ENCODE results near the gene HAGHL.
"Not testable (repeated sequence)": the region's sequence is repeated elsewhere in the genome, so short reads cannot be mapped to it uniquely, and the experiment has no call there.

The HAGHL gene

DNA sequence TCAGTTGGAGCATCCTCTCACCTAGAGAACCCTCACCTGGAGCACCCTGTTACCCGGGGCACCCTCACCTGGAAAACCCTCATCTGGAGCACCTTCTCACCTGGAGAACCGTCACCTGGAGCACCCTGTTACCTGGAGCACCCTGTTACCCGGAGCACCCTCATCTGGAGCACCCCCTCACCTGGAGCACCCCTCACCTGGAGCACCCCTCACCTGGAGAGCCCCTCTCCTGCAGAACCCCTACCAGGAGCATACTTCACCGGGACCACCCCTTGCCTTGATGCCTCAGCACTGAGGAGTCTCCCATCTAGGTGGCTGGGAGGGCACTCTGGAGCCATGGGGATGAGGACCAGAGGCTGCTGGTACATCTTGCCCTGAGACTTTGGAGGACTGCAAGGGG lies 17.9 kb upstream of the HAGHL start:
- no peak for FAIRE-seq

DNA sequence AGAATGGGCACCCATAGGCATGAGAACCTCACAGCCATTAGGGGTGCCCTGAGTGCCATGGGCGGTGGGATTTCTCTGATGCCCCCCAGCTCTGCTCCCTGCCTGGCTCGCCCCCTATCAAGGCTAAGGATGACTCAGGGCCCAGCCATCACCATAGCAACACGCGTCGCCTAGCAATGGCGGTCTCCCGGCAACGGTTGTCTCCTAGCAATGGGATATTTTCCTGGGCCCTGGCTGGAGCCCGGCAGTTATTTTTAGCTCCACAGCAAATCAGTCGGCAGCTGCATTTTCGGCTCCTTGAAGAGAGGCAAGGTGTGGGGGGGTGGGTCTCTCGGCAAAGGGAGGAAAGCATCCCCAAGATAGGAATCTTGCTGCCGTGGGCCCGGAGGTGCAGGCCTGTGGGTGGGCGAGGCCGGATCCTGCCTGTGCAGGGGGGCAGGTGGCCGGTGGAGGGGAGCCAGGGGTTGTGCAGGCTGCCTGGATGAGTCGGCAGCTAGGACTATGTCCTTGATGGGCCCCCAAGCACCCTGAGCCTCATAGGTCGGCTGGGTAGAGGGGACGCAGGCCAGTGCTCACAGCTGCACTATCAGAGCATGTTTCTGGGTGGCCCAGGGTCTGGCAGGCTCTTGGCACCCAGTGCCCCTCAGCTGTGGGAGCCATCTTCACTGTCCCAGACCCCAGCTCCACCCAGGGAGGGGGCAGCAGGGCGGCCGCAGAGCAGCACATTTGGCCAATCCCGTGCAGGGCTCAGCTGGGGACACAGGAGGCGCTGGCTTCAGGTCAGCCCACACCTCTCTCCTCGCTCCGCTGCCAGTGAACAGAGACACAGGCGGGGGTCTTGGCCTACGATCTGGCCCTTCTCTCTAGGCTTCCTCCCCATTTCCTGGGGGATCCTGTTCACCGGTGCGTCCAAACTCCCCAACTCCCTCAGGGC lies 17.1 kb upstream of the HAGHL start:
- no peak for FAIRE-seq

DNA sequence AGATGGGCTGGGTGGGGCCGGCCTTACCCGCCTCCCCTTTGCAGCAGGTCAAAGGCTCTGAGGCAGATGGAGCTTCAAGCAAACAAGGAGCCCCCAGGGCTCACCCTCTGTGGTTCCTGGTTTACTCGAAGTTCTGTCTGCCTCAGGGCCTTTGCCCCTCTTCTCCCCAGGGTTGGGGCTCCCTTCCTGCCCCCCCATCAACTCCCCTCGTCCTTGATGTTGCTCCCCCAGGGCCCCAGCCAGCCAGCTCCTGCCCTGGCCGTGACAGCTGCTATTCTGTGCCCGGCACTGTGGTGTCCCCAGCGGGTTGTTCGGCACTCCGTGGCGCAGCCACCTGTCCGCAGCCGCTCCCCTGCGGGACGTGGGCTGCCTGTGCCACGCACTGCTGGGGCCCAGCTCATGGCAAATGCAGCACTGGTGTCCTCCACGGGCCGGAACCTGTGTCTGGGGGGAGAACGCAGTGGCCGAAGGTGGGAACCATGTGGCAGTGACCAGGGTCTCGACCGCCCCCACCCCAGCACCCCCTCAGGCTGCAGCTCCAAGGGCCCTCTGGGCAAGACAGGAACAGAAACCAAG lies 16.3 kb upstream of the HAGHL start:
- no peak for FAIRE-seq

DNA sequence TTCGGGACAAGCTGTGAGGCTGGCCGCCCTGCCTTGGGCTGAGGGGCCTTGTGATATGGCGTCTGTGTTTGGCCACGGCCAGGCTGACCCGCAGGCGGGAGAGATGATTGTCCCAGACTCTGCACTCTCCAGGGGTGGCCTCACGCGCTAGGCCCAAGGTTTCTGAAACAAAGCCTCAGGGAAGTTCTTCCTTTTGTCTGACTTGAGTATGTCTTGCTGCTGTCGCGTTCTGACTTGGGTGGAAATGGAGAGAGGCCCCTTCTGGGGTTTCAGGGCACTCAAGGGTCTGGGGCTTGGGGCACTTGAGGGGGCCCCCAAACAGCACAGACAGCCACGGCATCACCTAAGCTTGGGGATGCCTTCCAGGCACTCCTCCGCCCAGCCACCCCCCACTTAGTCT lies 15.8 kb upstream of the HAGHL start:
- no peak for FAIRE-seq

DNA sequence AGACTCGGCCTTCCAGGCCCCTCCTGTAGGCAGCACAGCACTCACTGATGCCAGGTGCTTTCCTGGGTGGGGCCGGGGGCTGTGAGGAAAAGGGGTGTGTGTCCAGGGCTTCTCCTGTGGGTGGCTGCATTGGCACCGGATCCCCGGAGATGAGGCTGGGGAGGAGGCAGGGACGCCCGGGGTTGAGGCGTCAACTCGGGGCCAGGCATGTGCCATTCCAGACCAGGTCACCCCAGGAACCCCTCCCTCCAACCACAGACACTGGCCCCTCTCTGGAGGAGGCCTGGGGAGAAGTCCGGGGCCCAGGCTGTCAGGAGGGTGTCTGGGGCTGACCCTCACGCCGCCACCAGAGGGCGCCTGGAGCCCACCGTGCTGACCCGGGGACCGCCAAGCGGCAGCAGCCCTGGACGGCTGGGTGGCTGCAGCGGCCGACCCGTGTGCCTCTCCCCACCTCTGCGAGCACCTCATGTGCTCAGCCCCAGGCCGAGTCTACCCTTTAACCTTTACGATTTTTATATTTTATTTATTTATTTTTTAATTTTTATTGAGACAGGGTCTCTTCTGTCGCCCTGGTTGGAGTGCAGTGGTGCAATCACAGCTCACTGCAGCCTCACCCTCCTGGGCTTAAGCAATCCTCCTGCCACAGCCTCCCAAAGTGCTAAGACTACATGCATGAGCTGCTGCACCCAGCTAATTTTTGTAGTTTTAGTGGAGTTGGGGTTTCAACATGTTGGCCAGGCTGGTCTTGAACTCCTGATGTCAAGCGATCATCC lies 15.2 kb upstream of the HAGHL start:
- no peak for FAIRE-seq

DNA sequence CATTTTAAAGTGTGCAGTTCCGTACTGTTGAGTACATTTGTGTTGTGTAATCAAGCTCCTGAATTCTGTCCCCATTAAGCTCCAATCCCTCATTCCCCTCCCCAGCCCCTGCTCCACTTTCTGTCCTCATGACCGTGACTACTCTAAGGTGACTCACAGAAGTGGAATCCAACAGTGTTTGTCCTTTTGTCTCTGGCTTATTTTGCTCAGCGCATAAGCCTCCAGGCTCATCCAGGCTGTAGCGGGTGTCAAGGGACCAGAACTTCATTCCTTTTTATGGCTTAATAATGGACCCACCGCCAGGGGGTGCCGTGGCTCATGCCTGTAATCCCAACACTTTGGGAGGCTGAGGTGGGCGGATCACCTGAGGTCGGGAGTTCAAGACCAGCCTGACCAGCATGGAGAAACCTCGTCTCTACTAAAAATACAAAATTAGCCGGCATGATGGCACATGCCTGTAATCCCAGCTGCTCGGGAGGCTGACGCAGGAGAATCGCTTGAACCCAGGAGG lies 14.1 kb upstream of the HAGHL start:
- FAIRE-seq = not testable (repeated sequence)

DNA sequence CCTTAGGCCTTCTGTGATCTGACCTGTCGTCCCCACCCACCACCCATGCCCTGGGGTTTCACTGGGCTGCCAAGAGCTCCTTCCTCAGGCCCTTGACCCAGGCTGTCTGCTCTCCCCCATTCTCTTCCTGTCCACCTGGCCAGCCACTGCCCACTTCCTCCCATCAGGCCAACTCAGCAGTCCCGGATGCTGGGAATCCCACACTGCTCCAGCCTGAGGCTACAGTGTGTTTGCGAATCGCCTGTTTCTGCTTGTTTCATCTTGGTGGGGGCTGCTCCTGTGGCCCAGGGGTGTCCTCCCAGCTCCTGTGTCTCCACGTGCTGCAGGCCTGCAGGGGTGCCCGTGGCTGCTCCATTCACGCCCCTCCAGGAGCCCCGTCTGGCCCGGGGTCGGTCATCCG lies 12.8 kb upstream of the HAGHL start:
- no peak for FAIRE-seq

DNA sequence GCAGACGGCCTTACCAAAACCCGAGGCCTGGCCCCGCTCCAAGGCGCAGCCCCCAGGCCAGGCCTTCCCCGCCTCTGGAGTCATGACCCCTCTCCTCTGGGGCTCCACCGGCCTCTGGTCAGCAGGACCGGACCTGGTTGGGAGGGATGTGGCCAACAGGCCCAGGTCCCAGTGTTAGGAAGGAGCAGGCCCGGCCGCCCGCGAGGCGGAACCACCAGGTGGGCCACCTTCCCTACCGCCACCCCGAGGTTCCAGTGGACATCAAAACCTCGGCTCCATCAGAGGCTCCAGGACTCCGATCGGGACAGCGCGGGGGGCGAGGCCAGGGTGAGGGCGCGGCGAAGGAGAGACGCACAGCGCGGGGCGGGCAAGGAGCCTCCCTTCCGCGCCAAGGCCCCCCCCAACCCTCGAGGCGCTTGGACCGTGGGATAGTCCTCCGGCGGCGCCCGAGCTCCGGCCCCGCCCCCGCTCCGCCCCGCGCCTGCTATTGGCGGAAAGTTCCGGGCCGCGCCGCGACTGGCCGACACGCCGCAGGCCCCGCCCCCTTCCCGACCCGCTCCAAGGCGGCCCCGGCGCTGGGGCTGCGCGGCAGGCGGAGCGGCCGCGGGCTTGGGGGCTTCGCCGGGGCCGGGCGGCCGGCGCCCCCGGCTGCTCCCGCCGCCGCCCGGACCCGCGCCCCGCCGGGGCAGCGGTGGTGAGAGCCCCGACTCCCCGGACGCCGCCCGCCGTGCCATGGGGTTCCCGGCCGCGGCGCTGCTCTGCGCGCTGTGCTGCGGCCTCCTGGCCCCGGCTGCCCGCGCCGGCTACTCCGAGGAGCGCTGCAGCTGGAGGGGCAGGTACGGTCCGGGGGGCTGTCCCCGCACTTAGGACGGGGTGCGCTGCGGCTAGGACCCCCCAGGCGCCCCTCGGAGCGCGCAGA lies 12.1 kb upstream of the HAGHL start, which contains the start of gene METRN:
Gene METRN (plus strand): TSS at position 561 of the 919 bp plus-strand sequence. CDS start 172 bp downstream, at position 733.
- no peak for FAIRE-seq

DNA sequence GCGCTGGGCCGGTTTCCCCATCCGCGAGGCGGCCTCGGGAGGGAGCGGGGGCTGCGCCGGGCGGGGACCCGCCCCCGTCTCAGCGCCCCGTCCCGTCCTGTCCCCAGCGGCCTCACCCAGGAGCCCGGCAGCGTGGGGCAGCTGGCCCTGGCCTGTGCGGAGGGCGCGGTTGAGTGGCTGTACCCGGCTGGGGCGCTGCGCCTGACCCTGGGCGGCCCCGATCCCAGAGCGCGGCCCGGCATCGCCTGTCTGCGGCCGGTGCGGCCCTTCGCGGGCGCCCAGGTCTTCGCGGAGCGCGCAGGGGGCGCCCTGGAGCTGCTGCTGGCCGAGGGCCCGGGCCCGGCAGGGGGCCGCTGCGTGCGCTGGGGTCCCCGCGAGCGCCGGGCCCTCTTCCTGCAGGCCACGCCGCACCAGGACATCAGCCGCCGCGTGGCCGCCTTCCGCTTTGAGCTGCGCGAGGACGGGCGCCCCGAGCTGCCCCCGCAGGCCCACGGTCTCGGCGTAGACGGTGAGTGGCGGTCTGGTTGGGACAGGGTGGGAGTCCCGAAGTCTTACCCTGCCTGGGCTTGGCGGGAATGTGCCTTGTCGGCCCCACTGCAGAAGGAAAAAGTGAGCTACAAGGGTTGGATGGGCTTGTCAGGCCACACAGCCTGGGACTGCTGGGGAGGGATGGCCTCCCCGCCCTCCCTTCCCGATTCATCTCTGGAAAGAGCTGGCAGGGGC lies 11.3 kb upstream of the HAGHL start:
- no peak for FAIRE-seq

DNA sequence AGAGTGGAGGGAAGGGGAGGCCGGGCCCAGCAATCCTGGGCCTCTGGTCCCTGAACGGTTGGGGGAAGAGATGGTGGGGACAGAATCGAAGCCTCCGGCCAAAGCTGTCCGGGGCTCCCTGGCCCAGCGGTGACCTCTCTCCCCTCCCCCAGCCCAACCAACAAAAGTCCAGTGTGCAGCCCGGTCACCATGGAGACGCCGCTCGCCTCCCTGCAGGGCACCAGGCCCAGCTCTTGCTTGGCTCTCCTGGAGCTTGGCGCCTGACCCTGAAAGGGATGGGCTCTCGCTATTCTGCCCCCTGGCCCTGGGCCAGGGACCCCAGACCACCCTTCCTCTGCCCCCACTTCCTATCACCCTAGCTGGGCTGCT lies 10.7 kb upstream of the HAGHL start:
- FAIRE-seq = no peak

DNA sequence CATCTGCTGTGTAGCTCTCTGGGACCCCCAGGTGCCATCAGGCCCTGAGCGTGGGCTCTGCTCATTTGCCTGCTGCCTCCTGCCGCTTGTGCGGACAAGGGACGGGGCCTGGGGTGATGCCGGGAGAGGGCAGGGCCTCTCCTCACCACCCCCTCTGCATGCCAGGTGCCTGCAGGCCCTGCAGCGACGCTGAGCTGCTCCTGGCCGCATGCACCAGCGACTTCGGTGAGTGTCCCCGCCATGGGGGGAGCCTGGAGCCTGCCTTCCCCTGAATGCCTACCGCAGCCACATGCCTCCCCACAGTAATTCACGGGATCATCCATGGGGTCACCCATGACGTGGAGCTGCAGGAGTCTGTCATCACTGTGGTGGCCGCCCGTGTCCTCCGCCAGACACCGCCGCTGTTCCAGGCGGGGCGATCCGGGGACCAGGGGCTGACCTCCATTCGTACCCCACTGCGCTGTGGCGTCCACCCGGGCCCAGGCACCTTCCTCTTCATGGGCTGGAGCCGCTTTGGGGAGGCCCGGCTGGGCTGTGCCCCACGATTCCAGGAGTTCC lies 10.1 kb upstream of the HAGHL start:
- no peak for FAIRE-seq

DNA sequence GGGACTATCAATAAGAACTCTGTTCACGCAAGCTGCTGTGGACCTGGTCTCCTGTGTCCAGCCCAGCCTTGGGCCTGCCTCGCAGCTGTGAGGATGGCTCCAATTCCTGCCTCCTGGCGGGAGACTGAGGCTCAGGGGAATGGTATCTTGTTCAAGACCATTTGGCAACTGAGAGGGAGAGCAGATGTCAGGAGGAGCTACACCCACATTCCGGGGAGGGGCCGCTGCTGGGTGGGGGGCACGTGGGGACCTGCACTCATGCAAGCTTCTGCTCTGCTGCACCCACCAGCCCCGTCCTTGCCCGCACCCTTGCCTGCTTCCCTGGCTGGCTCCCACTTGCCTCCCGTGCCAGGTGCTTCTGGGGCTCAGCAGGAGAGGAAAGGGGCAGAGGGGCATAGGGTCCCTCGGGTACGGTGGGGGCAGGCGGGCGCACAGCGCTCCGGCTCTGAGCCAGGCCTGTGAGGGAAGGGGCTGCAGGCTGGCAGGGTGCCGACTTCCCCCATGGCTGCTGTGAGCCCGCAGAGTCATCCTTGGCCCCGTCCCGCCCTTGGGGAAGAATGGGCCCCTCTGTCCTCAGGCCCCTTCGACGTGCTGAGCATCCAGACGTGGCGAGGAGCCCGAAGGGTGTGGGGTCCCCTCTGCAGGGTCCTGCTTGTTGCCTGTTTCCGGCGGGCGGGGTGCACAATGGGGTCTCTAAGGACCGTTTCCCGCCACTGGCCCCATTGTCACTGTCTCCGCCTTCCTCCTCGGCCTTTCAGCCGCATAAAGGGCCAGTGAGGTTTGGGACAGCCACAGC lies 9.3 kb upstream of the HAGHL start:
- FAIRE-seq = no peak

DNA sequence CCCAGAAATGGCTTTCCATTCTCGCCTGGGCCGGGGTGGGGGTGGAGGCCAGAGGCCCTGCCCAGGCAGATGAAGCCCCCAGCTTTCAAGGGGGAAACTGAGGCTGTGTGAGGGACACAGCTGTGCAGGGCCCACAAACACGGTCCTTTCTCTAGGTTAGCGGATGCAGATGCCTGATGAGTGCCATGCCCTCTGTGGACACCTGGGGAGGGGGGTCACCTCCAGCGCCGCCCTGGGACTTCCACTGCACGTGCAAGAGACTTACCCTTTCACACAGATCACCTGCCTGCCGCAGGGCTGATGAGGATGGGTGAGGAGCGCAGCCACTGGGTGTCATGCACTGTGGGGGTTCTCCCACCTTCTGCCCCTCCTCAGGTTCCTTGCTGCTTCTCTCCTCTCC lies 8.5 kb upstream of the HAGHL start:
- FAIRE-seq = no peak

DNA sequence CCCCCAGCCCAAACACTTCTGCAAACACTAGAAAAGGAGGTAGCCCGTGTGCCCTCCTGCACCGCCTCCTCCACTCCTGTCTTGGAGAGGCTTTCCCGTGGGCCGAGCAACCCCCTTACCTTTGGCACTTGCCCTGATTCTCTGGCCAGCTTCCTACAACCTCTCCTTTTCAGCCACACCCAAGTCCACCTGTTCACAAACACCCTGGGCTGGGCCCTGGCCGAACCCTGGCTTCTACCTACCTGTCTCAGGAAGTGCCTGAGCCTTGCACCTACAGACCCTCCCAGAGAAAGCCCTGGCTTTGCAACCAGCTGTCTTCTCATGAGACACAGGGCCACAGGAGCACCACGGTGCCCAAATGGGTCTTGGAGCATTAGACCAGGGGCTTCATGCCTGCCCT lies 8.0 kb upstream of the HAGHL start:
- FAIRE-seq = no peak

DNA sequence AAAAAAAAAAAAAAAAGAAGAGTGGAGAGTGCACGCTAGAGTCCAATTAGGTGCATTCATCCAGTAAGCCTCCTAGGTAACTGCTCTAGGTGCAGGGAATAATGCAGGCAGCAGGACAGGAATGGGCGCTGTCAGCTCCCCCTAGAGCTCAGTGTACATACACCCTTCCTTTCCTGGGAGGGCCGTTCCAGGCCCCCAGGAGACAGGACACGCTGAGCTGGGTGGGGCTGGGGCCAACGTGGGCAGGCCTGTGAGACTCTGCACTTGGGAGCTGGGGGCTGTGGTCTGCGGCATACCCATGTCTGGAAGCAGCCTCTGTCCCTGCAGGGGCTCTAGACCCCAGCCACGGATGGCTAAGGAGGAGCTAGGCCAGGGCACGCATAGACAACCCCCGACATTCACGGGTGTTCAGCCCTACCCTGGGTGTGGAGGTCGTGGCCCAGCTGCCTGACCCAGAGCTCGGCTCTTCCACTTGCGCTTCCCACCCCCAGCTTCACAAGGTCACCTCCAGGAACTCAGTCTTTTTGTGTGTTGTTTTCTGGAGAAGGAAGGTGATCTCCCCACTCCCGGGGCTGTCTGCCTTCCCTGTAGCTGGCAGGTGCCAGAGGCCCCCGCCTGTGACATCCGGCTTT lies 7.0 kb upstream of the HAGHL start:
- FAIRE-seq = no peak

DNA sequence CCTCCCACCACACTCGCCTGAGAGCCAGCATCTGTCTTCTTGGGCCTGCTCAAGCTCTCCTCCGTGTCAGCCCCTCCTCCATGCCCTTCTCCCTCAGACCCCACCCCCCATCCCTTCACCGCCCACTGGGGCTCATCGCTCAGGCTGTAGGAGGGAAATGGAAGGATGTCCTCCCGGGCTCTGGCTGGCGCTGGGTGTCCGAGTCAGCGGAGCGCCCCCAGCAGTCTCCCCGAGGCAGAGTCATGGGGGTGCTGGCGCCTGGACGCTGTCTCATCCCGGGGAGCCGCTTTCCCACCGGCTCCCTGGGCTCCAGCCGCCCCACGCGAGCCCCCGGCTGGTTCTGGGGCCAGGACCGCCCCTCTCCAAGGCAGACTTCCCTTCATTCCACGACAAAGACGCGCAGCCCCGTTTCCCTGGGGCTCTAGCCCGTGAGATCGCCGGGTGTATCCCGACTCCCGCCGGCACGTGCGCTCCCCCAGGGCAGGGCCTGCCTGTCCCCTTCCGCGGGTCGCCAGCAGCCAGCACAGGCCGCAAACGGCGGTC lies 6.4 kb upstream of the HAGHL start:
- no peak for FAIRE-seq

DNA sequence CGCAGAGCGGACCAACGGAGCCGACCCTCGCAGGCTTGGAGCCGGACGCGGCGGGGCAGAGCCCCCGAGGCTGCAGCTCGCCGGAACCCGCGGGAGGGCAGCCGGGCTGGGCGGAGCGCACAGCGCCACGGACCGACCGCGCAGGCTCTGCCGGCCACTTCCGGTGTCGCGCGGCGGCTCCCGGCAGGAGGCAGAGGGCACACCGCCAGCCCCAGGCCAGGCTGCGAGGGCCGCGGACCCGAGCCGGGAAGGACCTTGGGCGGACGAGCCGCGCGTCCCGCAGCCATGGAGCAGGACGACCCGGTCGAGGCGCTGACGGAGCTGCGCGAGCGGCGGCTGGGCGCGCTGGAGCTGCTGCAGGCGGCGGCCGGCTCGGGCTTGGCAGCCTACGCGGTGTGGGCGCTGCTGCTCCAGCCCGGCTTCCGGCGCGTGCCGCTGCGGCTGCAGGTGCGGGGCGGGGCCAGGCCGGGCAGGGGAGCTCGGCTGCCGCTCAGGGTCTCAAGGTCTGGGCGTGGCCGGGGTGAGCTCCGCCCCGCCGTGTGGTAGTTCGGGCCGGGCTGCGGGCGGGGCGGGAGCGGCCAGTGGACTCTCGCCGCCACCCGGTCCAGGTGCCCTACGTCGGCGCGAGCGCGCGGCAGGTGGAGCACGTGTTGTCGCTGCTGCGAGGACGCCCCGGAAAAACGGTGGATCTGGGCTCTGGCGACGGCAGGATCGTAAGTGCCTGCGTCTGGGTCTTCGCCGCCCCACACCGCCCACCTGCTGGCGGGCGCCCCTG lies 5.7 kb upstream of the HAGHL start, which contains the start of gene ANTKMT:
Gene ANTKMT (plus strand): TSS at position 157 of the 775 bp plus-strand sequence. CDS start 129 bp downstream, at position 286.
- FAIRE-seq = no peak

DNA sequence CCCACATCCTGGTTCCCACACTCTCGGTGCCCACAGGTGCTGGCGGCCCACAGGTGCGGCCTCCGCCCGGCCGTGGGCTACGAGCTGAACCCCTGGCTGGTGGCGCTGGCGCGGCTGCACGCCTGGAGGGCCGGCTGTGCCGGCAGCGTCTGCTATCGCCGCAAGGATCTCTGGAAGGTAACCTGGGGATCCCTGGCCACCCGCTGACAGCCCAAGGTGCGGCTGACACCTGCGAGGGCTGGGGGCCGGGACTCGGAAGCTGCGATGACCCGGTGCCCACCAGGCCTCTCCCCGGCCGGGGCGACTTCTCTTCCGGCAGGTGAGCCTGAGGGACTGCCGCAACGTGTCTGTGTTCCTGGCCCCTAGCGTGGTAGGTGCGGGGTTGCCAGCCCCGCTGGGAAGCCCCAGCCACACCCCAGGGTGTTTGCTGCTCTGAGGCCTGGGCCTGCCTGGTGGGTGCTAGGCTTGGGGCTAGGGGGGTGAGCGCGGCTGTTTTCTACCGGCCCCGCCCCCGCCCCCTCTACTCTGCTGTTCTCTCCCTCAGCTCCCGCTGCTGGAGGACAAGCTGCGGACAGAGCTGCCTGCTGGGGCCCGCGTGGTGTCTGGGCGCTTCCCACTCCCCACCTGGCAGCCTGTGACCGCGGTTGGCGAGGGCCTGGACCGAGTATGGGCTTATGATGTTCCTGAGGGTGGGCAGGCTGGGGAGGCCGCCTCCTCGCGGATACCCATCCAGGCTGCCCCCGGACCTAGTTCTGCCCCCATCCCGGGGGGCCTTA lies 5.0 kb upstream of the HAGHL start:
- no peak for FAIRE-seq
